HepG2 (cell line): ENCODE results near the gene DBNDD1. TPM values are rescaled to one million over a fixed set of nuclear protein-coding genes. Genes with fewer than 3 reads are reported as not detected.

Experiments
- AGO2 ChIP-seq: fragments of 200-400 bp; formaldehyde crosslinking; optimal IDR thresholded peaks from 2 replicates; pipeline ENCODE3; 2017; ENCODE audit warnings: mild to moderate bottlenecking, low read depth, low read length, moderate library complexity
- ELF4 ChIP-seq: sonication (generic); formaldehyde crosslinking; IDR thresholded peaks from 2 replicates; pipeline ENCODE4 v1.5.0; 2020; ENCODE audit warnings: missing genetic modification reagents, mild to moderate bottlenecking, moderate library complexity, borderline replicate concordance
- FOXA1 ChIP-seq, 2 experiments: fragments of 450-650 bp in 1 of 2; sonication (generic) in 1 of 2; formaldehyde crosslinking in 1 of 2; IDR thresholded peaks; 2 replicates each; pipeline versions ENCODE4 v1.4.0 to v1.6.1; 2016 to 2020; ENCODE audit warnings: missing genetic modification reagents in 1 of 2
- GTF2F1 ChIP-seq: fragments of 150-350 bp; IDR thresholded peaks from 2 replicates; pipeline ENCODE4 v1.6.1; 2014; ENCODE audit warnings: low read length
- HOXA9 ChIP-seq: sonication (generic); formaldehyde crosslinking; IDR thresholded peaks from 2 replicates; pipeline ENCODE4 v1.8.1; 2022; ENCODE audit warnings: missing genetic modification reagents, mild to moderate bottlenecking, moderate library complexity, borderline replicate concordance
- NFRKB ChIP-seq: fragments of 450-650 bp; IDR thresholded peaks from 2 replicates; pipeline ENCODE4 v1.6.1; 2017
- RAD21 ChIP-seq: fragments of 450-650 bp; formaldehyde crosslinking; IDR thresholded peaks from 2 replicates; pipeline ENCODE4 v1.5.0; 2020; ENCODE audit warnings: mild to moderate bottlenecking
- SP140L ChIP-seq: sonication (generic); formaldehyde crosslinking; IDR thresholded peaks from 2 replicates; pipeline ENCODE4 v1.4.0; 2020; ENCODE audit warnings: missing genetic modification reagents, borderline replicate concordance
- SRSF4 ChIP-seq: fragments of 200-400 bp; formaldehyde crosslinking; IDR thresholded peaks from one replicate; pipeline ENCODE4 v1.6.1; 2018; ENCODE audit warnings: mild to moderate bottlenecking, low read depth, low read length, moderate library complexity; ENCODE audit not compliant: poor library complexity, severe bottlenecking
- TBP ChIP-seq: sonication (generic); formaldehyde crosslinking; IDR thresholded peaks from 2 replicates; pipeline ENCODE4 v1.5.0; 2020; ENCODE audit warnings: missing genetic modification reagents
- TEAD2 ChIP-seq: sonication (generic); formaldehyde crosslinking; IDR thresholded peaks from 2 replicates; pipeline ENCODE4 v1.9.0; 2021; ENCODE audit warnings: missing genetic modification reagents
- ZFP41 ChIP-seq: sonication (generic); formaldehyde crosslinking; IDR thresholded peaks from 2 replicates; pipeline ENCODE4 v1.4.0; 2020; ENCODE audit warnings: mild to moderate bottlenecking, missing genetic modification reagents, borderline replicate concordance
- ZFP62 ChIP-seq: sonication (generic); formaldehyde crosslinking; IDR thresholded peaks from 2 replicates; pipeline ENCODE4 v1.4.0; 2020; ENCODE audit warnings: missing genetic modification reagents
- ZNF205 ChIP-seq: IDR thresholded peaks from 2 replicates; pipeline ENCODE4 v1.6.1; 2018; ENCODE audit warnings: missing biosample characterization, missing genetic modification reagents
- ZNF260 ChIP-seq: sonication (generic); formaldehyde crosslinking; IDR thresholded peaks from 2 replicates; pipeline ENCODE4 v1.4.0; 2020; ENCODE audit warnings: missing genetic modification reagents, low read depth, mild to moderate bottlenecking, borderline replicate concordance
- ZNF326 ChIP-seq: sonication (generic); formaldehyde crosslinking; IDR thresholded peaks from 2 replicates; pipeline ENCODE4 v1.4.0; 2020; ENCODE audit warnings: missing genetic modification reagents, borderline replicate concordance
- ZNF354B ChIP-seq: sonication (generic); formaldehyde crosslinking; IDR thresholded peaks from 2 replicates; pipeline ENCODE4 v1.8.0; 2022; ENCODE audit warnings: mild to moderate bottlenecking, missing genetic modification reagents
- ZNF510 ChIP-seq: sonication (generic); formaldehyde crosslinking; IDR thresholded peaks from 2 replicates; pipeline ENCODE4 v1.4.0; 2020; ENCODE audit warnings: low read depth, mild to moderate bottlenecking, missing genetic modification reagents
- polyA plus RNA-seq, 8 experiments: library from polyadenylated mRNA; depleted of rRNA in 3 of 8; stranded (reverse) in 7 of 8; unstranded in 1 of 8; fragments of >200 nt; fragmentation: Illumina TruSeq in 4 of 8; extraction: Trizol in 4 of 8; gene quantifications; 2 replicates each; pipeline versions ENCODE4 v1.2.1 to v1.2.3, GENCODE V29; 2011 to 2016; ENCODE audit warnings: low read depth in 4 of 8, missing spikeins in 1 of 8, mixed read lengths in 1 of 8; ENCODE audit not compliant: insufficient read depth in 1 of 8
- total RNA-seq, 5 experiments: library from RNA; depleted of rRNA; stranded (reverse); fragments of >200 nt; fragmentation: Illumina TruSeq; extraction: Trizol; gene quantifications; 2 replicates each; pipeline ENCODE4 v1.2.3, GENCODE V29; 2016; ENCODE audit warnings: low read depth in 1 of 5
- TF ChIP-seq, protein P1 (sequence below): sonication (generic); formaldehyde crosslinking; IDR thresholded peaks from 2 replicates; pipeline ENCODE4 v1.5.0; 2020; ENCODE audit warnings: missing genetic modification reagents, mild to moderate bottlenecking, borderline replicate concordance
- TF ChIP-seq, protein P2 (sequence below): sonication (generic); formaldehyde crosslinking; IDR thresholded peaks from 2 replicates; pipeline ENCODE4 v1.4.0; 2020; ENCODE audit warnings: missing genetic modification reagents
- TF ChIP-seq, protein P3 (sequence below): sonication (generic); formaldehyde crosslinking; IDR thresholded peaks from 2 replicates; pipeline ENCODE4 v1.5.1; 2020; ENCODE audit warnings: mild to moderate bottlenecking, missing genetic modification reagents, moderate library complexity
- TF ChIP-seq, protein P4 (sequence below): sonication (generic); formaldehyde crosslinking; IDR thresholded peaks from 2 replicates; pipeline ENCODE4 v1.4.0; 2020; ENCODE audit warnings: mild to moderate bottlenecking, missing genetic modification reagents

DBNDD1 gene
- total and polyA plus RNA-seq, 2 of the 13 experiments (the other 11 are each of a cell fraction or from before 2014, with no cell fraction given) = 17.0 to 40.4 TPM

DNA sequence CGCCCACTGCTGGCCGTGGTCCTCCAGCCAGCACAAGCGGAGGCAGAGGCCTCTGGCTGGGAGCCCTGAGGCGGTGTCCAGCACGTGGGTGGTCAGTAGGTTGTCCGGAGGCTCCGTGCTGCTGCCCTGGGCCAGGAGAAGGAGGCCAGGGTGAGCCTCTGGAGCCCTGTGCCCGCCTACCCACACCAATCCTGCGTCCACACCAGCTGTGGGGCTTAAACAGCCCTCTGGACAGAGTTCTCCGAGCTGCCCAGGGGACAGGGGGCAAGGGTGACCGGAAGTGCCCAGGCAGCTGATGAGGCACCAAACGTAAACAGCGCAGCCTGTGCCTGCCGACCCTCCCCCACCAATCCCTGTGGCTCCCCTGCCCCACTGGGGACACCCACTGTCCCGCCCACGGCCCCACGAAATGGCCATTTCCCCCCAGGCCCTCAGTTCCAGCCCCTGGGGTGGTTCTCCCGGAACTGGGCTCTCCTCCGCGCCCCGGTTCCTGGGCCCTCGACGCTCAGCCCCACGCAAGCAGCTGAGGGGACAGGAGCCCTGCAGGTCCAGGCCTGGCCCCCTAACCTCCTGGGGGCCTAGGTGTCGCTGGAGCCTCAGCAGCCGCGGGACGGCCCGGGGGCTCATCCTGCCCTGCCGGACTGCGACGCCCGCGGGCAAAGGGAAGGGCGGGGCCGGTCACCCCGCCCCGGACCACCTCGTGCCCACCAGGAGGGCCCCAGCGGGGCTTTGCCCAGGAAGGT is 27.9 kb upstream of the DBNDD1 start (continued):
- TF ChIP-seq ZFP62 (CRISPR knock-in tag) (no peak), RAD21 (CRISPR knock-in tag) (peak; percentile 26; the same call in 1 of the 2 replicates), ZNF205 (no peak), ZNF510 (CRISPR knock-in tag) (peak; percentile 62; the same call in 1 of the 2 replicates), ZFP41 (no peak), FOXA1 (IDR thresholded peaks at IDR 0.05) (no peak), FOXA1 (CRISPR knock-in tag; IDR thresholded peaks at IDR 0.05) (peak; percentile 57), NFRKB (no peak), ZNF260 (CRISPR knock-in tag) (no peak), ELF4 (peak; percentile 83; the same call in 1 of the 2 replicates), TEAD2 (CRISPR knock-in tag) (0 out of 2 replicates have a peak, but pooled peaks have one; percentile 40), HOXA9 (CRISPR knock-in tag) (0 out of 2 replicates have a peak, but pooled peaks have one; percentile 60), AGO2 (peak; percentile 78), GTF2F1 (no peak), SRSF4 (no peak), TBP (CRISPR knock-in tag) (no peak; the same call in 1 of the 2 replicates), ZNF326 (CRISPR knock-in tag) (no peak; the same call in 1 of the 2 replicates), ZNF354B (CRISPR knock-in tag) (no peak), SP140L (no peak)
- TF ChIP-seq, protein P1, sequence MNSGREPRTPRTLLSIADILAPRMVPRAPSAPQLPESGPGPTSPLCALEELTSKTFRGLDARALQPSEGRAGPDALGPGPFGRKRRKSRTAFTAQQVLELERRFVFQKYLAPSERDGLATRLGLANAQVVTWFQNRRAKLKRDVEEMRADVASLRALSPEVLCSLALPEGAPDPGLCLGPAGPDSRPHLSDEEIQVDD (CRISPR knock-in tag) = no peak
- TF ChIP-seq, protein P2, sequence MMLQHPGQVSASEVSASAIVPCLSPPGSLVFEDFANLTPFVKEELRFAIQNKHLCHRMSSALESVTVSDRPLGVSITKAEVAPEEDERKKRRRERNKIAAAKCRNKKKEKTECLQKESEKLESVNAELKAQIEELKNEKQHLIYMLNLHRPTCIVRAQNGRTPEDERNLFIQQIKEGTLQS (CRISPR knock-in tag) = 0 out of 2 replicates have a peak, but pooled peaks have one; percentile 30
- TF ChIP-seq, protein P3, sequence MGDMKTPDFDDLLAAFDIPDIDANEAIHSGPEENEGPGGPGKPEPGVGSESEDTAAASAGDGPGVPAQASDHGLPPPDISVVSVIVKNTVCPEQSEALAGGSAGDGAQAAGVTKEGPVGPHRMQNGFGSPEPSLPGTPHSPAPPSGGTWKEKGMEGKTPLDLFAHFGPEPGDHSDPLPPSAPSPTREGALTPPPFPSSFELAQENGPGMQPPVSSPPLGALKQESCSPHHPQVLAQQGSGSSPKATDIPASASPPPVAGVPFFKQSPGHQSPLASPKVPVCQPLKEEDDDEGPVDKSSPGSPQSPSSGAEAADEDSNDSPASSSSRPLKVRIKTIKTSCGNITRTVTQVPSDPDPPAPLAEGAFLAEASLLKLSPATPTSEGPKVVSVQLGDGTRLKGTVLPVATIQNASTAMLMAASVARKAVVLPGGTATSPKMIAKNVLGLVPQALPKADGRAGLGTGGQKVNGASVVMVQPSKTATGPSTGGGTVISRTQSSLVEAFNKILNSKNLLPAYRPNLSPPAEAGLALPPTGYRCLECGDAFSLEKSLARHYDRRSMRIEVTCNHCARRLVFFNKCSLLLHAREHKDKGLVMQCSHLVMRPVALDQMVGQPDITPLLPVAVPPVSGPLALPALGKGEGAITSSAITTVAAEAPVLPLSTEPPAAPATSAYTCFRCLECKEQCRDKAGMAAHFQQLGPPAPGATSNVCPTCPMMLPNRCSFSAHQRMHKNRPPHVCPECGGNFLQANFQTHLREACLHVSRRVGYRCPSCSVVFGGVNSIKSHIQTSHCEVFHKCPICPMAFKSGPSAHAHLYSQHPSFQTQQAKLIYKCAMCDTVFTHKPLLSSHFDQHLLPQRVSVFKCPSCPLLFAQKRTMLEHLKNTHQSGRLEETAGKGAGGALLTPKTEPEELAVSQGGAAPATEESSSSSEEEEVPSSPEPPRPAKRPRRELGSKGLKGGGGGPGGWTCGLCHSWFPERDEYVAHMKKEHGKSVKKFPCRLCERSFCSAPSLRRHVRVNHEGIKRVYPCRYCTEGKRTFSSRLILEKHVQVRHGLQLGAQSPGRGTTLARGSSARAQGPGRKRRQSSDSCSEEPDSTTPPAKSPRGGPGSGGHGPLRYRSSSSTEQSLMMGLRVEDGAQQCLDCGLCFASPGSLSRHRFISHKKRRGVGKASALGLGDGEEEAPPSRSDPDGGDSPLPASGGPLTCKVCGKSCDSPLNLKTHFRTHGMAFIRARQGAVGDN = peak; percentile 99
- TF ChIP-seq, protein P4, sequence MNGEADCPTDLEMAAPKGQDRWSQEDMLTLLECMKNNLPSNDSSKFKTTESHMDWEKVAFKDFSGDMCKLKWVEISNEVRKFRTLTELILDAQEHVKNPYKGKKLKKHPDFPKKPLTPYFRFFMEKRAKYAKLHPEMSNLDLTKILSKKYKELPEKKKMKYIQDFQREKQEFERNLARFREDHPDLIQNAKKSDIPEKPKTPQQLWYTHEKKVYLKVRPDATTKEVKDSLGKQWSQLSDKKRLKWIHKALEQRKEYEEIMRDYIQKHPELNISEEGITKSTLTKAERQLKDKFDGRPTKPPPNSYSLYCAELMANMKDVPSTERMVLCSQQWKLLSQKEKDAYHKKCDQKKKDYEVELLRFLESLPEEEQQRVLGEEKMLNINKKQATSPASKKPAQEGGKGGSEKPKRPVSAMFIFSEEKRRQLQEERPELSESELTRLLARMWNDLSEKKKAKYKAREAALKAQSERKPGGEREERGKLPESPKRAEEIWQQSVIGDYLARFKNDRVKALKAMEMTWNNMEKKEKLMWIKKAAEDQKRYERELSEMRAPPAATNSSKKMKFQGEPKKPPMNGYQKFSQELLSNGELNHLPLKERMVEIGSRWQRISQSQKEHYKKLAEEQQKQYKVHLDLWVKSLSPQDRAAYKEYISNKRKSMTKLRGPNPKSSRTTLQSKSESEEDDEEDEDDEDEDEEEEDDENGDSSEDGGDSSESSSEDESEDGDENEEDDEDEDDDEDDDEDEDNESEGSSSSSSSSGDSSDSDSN = peak; percentile 64
